ENCODE results near the gene ATP1A1.

ATP1A1 gene

DNA sequence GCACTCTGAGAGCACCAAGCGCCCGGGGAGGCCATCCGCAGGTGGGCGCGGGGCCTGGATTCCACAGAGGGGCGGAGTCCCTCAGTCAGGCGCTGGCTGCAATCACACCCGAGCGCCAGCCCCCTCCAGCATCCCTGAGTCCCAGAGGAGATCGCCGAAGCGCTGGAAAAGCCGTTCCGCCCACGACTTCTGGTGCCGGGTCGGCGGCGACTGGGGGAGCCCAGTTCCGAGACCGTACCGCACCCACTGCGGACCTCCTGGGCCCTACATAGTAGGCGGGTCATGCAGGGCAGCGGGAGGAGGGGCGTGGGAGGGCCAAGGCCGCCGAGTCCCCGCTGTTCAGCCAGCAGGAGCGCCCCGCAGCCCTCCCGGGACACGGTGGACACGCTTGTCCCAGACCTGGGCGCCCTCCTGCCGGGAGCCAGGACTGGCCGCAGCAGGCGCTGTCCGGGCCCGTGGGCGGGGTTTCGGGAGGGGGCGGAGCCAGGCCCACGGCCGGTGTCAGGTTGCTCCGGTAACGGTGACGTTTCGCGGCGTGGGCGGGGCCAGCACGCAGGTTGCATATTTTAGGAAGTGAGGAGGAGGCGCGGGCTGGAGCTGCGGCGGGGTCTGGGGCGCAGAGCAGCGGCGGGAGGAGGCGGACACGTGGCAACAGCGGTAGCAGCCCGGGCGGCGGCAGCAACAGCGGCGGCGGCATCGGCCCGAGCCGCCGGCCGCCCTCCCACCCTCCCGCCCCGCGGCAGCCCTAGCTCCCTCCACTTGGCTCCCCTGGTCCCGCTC lies at the start of gene ATP1A1:
ATP1A1 (plus strand) TSS at position 594 of the 780 bp plus-strand sequence. CDS start 268 bp downstream, outside the sequence.
- peak; percentile 84 to 97 for DNase-seq (ENCODE audit: low spot score in 2 of 2)
- H3K36me3 ChIP-seq (replicated peaks): no peaks in the 10 kb centered on the region
- in situ Hi-C loops (cut with MboI; ENCODE audit: low sequenced_read_pairs): no loop called here
- no peaks in the 10 kb centered on the region for H3K27me3 ChIP-seq (ENCODE audit: low read depth)
- peak within 1 kb of the TSS; percentile 74 for H3K4me3 ChIP-seq
- H3K9me3 ChIP-seq: no peaks in the 10 kb centered on the region
- peaks cover 30% of the 10 kb centered on the region for H3K4me1 ChIP-seq

- Histone ChIP-seq H3K4me3 (no peak overlapping the region), H3K27me3 (ENCODE audit: low read depth) (no peaks in the 10 kb centered on the region), H3K4me1 (peaks cover 9% of the 10 kb centered on the region), H3K36me3 (replicated peaks) (no peaks in the 10 kb centered on the region), H3K9me3 (no peaks in the 10 kb centered on the region)
- in situ Hi-C loops (cut with MboI; ENCODE audit: low sequenced_read_pairs): no loop called here
- DNase-seq (ENCODE audit: low spot score in 2 of 2): no peak
These were observed 49.6 kb upstream of the ATP1A1 start for GRCh38 chr1:116323491-116323890.

GRCh38 chr1:116324411-116324810 lies 48.6 kb upstream of the ATP1A1 start:
- Histone ChIP-seq H3K9me3 (no peaks in the 10 kb centered on the region), H3K4me3 (no peak overlapping the region), H3K27me3 (ENCODE audit: low read depth) (no peaks in the 10 kb centered on the region), H3K36me3 (replicated peaks) (no peaks in the 10 kb centered on the region), H3K4me1 (no peaks in the 10 kb centered on the region)
- in situ Hi-C loops (cut with MboI; ENCODE audit: low sequenced_read_pairs): no loop called here
- DNase-seq (ENCODE audit: low spot score in 2 of 2): no peak

- Histone ChIP-seq H3K9me3 (no peaks in the 10 kb centered on the region), H3K27me3 (ENCODE audit: low read depth) (no peaks in the 10 kb centered on the region), H3K4me3 (no peak overlapping the region), H3K36me3 (replicated peaks) (no peaks in the 10 kb centered on the region), H3K4me1 (no peaks in the 10 kb centered on the region)
- in situ Hi-C loops (cut with MboI; ENCODE audit: low sequenced_read_pairs): no loop called here
- no peak for DNase-seq (ENCODE audit: low spot score in 2 of 2)
These were observed 47.9 kb upstream of the ATP1A1 start for GRCh38 chr1:116325104-116325503.

GRCh38 chr1:116325922-116326321 lies 47.1 kb upstream of the ATP1A1 start:
- H3K27me3 ChIP-seq (ENCODE audit: low read depth): no peaks in the 10 kb centered on the region
- no peak overlapping the region for H3K4me3 ChIP-seq
- H3K36me3 ChIP-seq (replicated peaks): no peaks in the 10 kb centered on the region
- no peaks in the 10 kb centered on the region for H3K4me1 ChIP-seq
- in situ Hi-C loops (cut with MboI; ENCODE audit: low sequenced_read_pairs): no loop called here
- no peak for DNase-seq (ENCODE audit: low spot score in 2 of 2)
- no peaks in the 10 kb centered on the region for H3K9me3 ChIP-seq

GRCh38 chr1:116326486-116326885 lies 46.6 kb upstream of the ATP1A1 start:
- no peak overlapping the region for H3K4me3 ChIP-seq
- DNase-seq (ENCODE audit: low spot score in 2 of 2): no peak

DNA sequence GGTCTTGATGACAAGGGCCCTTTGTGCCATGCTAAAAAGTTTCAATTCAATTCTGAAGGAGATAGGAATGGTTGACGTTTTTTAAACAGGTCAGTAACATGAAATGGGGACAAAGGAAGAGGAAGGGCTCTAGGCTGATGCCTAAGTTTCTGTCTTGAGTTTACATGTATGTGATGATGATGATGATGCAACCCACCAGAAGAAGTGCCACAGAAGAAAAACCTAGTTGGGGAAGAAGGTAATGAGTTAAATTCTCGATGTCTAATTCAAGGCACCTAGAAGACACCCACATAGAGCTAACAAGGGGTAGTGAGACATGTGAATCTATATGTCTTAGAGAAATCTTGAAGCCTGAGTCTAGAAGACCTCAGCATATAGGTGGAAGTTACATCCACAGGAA lies 44.4 kb upstream of the ATP1A1 start:
- in situ Hi-C loops (cut with MboI; ENCODE audit: low sequenced_read_pairs): no loop called here
- no peaks in the 10 kb centered on the region for H3K9me3 ChIP-seq
- H3K4me3 ChIP-seq: no peak overlapping the region
- no peak for DNase-seq (ENCODE audit: low spot score in 2 of 2)
- H3K27me3 ChIP-seq (ENCODE audit: low read depth): no peaks in the 10 kb centered on the region
- H3K36me3 ChIP-seq (replicated peaks): no peaks in the 10 kb centered on the region
- H3K4me1 ChIP-seq: no peaks in the 10 kb centered on the region

More at GRCh38 chr1:116326486-116326885, 46.6 kb upstream of the ATP1A1 start:
- no peaks in the 10 kb centered on the region for H3K9me3 ChIP-seq
- in situ Hi-C loops (cut with MboI; ENCODE audit: low sequenced_read_pairs): no loop called here
- no peaks in the 10 kb centered on the region for H3K36me3 ChIP-seq (replicated peaks)
- H3K4me1 ChIP-seq: no peaks in the 10 kb centered on the region
- H3K27me3 ChIP-seq (ENCODE audit: low read depth): no peaks in the 10 kb centered on the region

DNA sequence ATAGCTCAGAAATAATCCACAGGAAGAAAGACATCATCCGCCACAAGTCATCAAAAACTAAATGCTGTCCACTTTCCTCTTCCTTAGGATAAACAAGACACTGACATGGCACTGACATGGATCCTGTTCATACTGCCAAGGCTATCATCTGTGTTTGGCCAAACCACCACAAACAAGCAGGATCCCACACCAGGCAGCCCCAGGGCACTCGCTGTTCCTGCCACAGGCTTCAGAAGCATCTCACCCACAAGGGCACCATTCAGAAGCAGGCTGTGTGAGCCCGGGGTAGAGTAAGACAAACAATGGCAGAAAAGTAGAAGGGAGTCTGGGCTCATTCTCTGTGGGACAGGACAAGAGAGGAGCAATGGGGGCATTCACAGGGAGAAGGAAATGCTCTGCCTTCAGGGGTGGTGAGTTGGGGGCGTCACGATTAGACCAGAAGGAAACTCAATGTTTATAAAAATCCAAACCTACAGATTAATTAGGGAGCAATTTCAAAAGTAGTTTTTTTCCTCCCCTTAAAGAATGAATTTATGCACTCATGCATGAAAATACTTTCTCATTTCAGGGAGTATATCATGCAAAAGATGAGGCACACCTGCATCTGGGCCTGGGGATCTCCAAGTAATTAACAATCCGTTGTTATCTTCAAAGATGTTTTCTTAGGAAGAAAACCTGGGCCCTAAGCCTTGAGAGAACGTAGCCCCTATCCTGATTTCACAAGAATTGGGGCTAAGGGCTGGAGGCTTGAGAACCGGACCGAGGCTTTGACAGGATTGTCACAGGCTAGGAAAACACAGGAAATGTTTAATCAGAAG lies 43.3 kb upstream of the ATP1A1 start:
- H3K27me3 ChIP-seq (ENCODE audit: low read depth): no peaks in the 10 kb centered on the region
- DNase-seq (ENCODE audit: low spot score in 2 of 2): no peak
- H3K4me1 ChIP-seq: no peaks in the 10 kb centered on the region
- no peaks in the 10 kb centered on the region for H3K9me3 ChIP-seq
- H3K4me3 ChIP-seq: no peak overlapping the region
- H3K36me3 ChIP-seq (replicated peaks): no peaks in the 10 kb centered on the region
- in situ Hi-C loops (cut with MboI; ENCODE audit: low sequenced_read_pairs): no loop called here

- Histone ChIP-seq H3K9me3 (no peaks in the 10 kb centered on the region), H3K27me3 (ENCODE audit: low read depth) (no peaks in the 10 kb centered on the region), H3K36me3 (replicated peaks) (no peaks in the 10 kb centered on the region), H3K4me1 (no peaks in the 10 kb centered on the region), H3K4me3 (no peak overlapping the region)
- DNase-seq (ENCODE audit: low spot score in 2 of 2): no peak
- in situ Hi-C loops (cut with MboI; ENCODE audit: low sequenced_read_pairs): no loop called here
These were observed 42.7 kb upstream of the ATP1A1 start for GRCh38 chr1:116330342-116330652.

- no peaks in the 10 kb centered on the region for H3K27me3 ChIP-seq (ENCODE audit: low read depth)
- no peaks in the 10 kb centered on the region for H3K36me3 ChIP-seq (replicated peaks)
- DNase-seq (ENCODE audit: low spot score in 2 of 2): no peak
- H3K4me3 ChIP-seq: no peak overlapping the region
- no peaks in the 10 kb centered on the region for H3K9me3 ChIP-seq
- H3K4me1 ChIP-seq: peaks cover 5% of the 10 kb centered on the region; the same call in 1 of the 2 replicates
- in situ Hi-C loops (cut with MboI; ENCODE audit: low sequenced_read_pairs): no loop called here
These were observed 42.2 kb upstream of the ATP1A1 start for GRCh38 chr1:116330846-116331245.

DNA sequence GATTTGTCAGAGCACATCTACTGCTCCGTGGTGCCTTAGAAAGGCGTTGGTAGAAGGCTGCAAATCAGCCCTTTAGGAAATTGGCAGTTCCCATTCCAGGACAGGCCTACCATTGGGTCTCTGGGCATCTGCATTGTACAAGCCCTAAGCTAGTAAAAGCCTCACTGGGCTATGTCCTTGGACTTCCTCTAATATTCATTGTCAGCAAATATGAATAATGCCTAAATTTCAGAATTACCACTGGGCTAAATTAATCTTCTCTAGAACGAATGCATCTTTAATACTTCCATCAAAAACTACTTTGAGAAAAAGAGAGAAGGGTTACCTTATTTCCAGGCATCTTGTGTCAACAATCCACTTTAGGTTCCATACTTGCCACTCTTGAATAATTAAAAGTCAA lies 41.5 kb upstream of the ATP1A1 start:
- Histone ChIP-seq H3K4me1 (peaks cover 8% of the 10 kb centered on the region; the same call in 1 of the 2 replicates), H3K9me3 (no peaks in the 10 kb centered on the region), H3K27me3 (ENCODE audit: low read depth) (no peaks in the 10 kb centered on the region), H3K36me3 (replicated peaks) (no peaks in the 10 kb centered on the region), H3K4me3 (no peak overlapping the region)
- in situ Hi-C loops (cut with MboI; ENCODE audit: low sequenced_read_pairs): no loop called here
- no peak for DNase-seq (ENCODE audit: low spot score in 2 of 2)

DNA sequence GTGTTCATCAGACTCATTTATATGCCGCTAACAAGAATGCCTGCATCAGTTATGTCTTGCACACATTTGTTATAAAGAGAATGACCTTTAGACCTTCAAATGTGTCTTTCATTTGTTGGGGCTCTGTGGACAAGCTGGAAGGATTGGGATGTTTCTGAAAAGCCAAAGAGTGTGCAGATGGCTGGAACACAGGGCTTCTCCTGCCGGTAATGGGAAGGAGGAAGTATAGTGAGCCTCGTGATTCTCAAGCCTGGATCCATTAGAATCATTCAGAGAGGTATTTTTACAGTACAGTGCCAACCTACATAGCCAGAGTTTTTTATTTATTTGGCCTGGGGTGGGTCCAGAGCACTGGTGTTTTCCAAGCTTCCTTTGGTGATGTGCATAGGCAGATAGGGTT lies 40.6 kb upstream of the ATP1A1 start:
- Histone ChIP-seq H3K27me3 (ENCODE audit: low read depth) (no peaks in the 10 kb centered on the region), H3K36me3 (replicated peaks) (no peaks in the 10 kb centered on the region), H3K4me3 (no peak overlapping the region), H3K4me1 (peaks cover 8% of the 10 kb centered on the region; the same call in 1 of the 2 replicates), H3K9me3 (no peaks in the 10 kb centered on the region)
- DNase-seq (ENCODE audit: low spot score in 2 of 2): no peak
- in situ Hi-C loops (cut with MboI; ENCODE audit: low sequenced_read_pairs): no loop called here

DNA sequence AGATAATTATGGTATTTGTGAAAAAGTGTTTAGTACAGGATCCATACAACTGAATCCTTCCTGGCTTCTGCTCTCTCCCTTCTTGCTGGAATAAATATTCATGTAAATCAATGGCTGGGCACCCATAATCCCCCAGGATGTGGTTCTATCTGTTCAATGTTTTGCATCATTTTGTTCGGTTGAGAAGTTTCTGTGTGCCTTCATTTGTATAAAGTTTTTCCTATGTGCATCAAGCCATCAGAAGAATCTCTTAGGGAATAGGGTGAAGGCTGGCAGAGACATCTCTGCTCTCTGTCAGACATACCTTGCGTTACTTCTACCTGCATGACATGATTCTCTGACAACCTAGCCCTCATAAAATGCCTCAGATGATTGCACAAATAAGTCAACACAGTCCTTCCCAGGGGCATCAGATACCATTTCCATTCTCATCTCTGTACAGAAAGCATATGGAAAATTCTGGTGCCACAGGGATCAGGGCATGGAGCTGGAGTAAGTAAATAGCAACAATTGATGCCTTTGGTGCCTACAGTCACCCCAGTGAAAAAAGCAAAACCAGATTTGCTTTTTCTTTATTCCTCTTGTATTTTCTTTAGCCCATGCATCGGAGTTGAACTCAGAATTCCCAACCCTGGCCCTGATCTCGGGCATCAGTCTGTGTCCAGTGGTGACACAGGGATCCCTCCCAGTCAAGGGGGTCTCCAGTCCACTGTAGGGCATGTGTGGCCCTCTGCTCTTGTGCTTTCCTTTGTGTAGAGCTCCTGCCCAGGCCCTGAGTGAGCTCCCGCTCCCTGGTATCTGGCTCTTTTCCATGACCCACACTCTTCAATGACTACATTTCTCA lies 39.7 kb upstream of the ATP1A1 start:
- H3K9me3 ChIP-seq: no peaks in the 10 kb centered on the region
- in situ Hi-C loops (cut with MboI; ENCODE audit: low sequenced_read_pairs): no loop called here
- no peaks in the 10 kb centered on the region for H3K27me3 ChIP-seq (ENCODE audit: low read depth)
- DNase-seq (ENCODE audit: low spot score in 2 of 2): no peak
- no peak overlapping the region for H3K4me3 ChIP-seq
- peaks cover 8% of the 10 kb centered on the region; the same call in 1 of the 2 replicates for H3K4me1 ChIP-seq
- no peaks in the 10 kb centered on the region for H3K36me3 ChIP-seq (replicated peaks)
